Mucosa of rectum (tissue), 2 donors: ENCODE measurements around the gene PALD1.

Experiments
- H3K27ac ChIP-seq, 2 donors: one replicate each; pipeline ENCODE4 v1.7.0; 2013; ENCODE audit warnings: inconsistent platforms in 2 of 2, low read depth in 2 of 2, low read length in 2 of 2
- H3K27me3 ChIP-seq, 2 donors: one replicate each; pipeline ENCODE4 v1.7.0; 2013; ENCODE audit warnings: low read length in 2 of 2; ENCODE audit not compliant: control insufficient read depth in 2 of 2, insufficient read depth in 2 of 2
- H3K36me3 ChIP-seq, 2 donors: one replicate each; pipeline ENCODE4 v1.7.0; 2013; ENCODE audit warnings: low read length in 2 of 2; ENCODE audit not compliant: control insufficient read depth in 2 of 2, insufficient read depth in 2 of 2
- H3K4me1 ChIP-seq, 2 donors: one replicate each; pipeline ENCODE4 v1.7.0; 2013; ENCODE audit warnings: low read length in 2 of 2, mild to moderate bottlenecking in 1 of 2; ENCODE audit not compliant: control insufficient read depth in 2 of 2, insufficient read depth in 2 of 2
- H3K4me3 ChIP-seq, 2 donors: one replicate each; pipeline ENCODE4 v1.7.0; 2013; ENCODE audit warnings: low read length in 2 of 2
- H3K9ac ChIP-seq, 2 donors: one replicate each; pipeline ENCODE4 v1.7.0; 2013; ENCODE audit warnings: low read length in 2 of 2, low read depth in 1 of 2, mild to moderate bottlenecking in 1 of 2
- H3K9me3 ChIP-seq, 2 donors: one replicate each; pipeline ENCODE4 v1.7.0; 2013; ENCODE audit warnings: low read length in 2 of 2; ENCODE audit not compliant: control insufficient read depth in 2 of 2
- donor health status: healthy.
- donor health status: Normal muscosa, but diverticular disease.

The PALD1 gene

DNA sequence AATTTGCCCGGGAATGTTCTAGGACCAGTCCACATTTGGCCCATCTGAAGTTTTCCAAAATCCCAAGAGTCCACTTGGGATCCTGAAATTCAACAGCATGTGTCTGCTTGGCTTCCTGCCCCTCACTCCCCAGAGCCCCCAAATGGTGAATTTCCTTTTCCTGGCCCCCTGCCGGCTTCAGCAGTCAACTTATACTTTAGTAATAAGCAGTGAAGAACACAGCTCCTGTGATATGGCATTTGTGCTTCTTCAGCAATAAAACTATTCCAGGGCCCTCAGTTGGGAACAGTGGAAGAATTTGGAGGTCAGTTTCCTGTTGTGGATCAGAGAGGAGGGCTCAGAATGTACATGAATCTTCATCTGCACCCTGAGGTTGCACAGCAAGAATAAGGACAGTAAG is 72.9 kb downstream of the PALD1 start:
- peaks cover 0 to 2% of the 10 kb centered on the region in 2 donors for H3K4me1 ChIP-seq
- no peak overlapping the region for H3K4me3 ChIP-seq
- peak overlapping the region in 1 of 2 donors; percentile 9 for H3K27ac ChIP-seq
- H3K9ac ChIP-seq, result no peak overlapping the region
- no peaks in the 10 kb centered on the region for H3K9me3 ChIP-seq
- H3K36me3 ChIP-seq, result no peaks in the 10 kb centered on the region
- H3K27me3 ChIP-seq, result no peaks in the 10 kb centered on the region

DNA sequence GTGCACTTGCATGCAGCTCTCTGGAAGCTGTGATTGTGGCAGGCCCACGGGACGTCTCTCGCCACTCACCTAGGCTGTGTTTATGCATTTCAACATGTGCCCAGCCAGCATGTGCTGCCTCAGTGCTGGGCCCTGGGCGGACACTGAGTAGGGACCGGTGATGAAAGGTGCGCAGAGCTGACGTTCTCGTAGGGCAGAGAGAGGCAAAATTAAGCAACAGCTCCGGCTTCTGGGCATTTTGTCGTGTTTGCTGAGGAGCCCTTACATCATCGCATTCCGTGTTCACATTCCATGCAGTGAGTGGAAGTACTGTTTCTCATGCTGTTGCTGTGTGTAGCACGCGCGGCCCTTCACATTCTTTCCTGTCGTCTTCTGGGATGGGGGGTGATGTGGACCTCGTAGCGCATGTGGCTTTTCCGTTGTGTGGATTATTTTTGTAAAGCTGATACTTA is 73.4 kb downstream of the PALD1 start:
- peaks cover 0 to 2% of the 10 kb centered on the region in 2 donors for H3K4me1 ChIP-seq
- no peaks in the 10 kb centered on the region for H3K36me3 ChIP-seq
- H3K27ac ChIP-seq, result peak overlapping the region; percentile 1 to 9

DNA sequence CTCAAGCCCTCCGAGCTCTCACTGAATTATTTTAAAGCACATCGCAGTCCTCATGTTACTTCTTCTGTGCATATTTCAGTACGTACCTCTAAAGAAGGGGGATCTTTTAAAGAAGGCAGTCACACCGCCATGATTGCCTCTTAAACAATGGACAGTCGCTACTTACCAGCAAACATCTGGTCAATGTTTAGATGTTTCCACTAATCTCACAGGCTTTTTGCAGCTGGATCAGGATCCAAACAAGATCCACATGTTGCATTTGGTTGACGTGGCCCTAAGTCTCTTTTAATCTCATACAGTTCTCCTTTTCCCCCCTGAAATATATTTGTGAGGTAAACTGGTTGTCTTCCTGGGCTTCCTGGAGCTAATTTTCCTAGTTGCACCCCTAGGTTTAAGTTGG is 74.0 kb downstream of the PALD1 start:
- Histone ChIP-seq H3K36me3 (no peaks in the 10 kb centered on the region), H3K27ac (peak overlapping the region in 1 of 2 donors; percentile 1), H3K9me3 (no peaks in the 10 kb centered on the region), H3K4me1 (peaks cover 0 to 2% of the 10 kb centered on the region in 2 donors), H3K9ac (no peak overlapping the region), H3K27me3 (no peaks in the 10 kb centered on the region), H3K4me3 (no peak overlapping the region)

More for the DNA sequence above, 73.4 kb downstream of the PALD1 start:
- H3K27me3 ChIP-seq, result no peaks in the 10 kb centered on the region
- H3K9ac ChIP-seq, result no peak overlapping the region
- no peaks in the 10 kb centered on the region for H3K9me3 ChIP-seq
- H3K4me3 ChIP-seq, result no peak overlapping the region

DNA sequence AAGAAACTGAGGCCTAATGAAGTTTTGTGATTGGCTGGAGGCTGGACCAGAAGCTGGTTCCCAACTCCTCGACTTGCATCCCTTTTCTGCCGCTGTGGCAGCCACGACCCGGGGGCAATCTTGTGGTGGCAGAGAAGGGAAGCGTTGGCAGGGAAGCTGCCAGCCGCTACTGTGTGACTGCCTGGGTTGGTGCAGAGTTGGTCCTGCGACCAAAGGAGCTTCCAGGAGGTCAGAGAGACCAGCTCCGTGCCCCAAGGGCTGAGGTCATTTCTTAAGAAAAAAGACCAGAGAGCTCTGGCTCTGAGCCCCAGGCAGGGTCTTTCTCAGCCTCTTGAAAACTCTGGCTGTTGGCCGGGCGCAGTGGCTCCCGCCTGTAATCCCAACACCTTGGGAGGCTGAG is 76.8 kb downstream of the PALD1 start:
- Histone ChIP-seq H3K9ac (no peak overlapping the region), H3K36me3 (no peaks in the 10 kb centered on the region), H3K27ac (no peak overlapping the region), H3K4me3 (no peak overlapping the region), H3K9me3 (no peaks in the 10 kb centered on the region), H3K4me1 (peaks cover 5 to 6% of the 10 kb centered on the region in 2 donors), H3K27me3 (no peaks in the 10 kb centered on the region)

DNA sequence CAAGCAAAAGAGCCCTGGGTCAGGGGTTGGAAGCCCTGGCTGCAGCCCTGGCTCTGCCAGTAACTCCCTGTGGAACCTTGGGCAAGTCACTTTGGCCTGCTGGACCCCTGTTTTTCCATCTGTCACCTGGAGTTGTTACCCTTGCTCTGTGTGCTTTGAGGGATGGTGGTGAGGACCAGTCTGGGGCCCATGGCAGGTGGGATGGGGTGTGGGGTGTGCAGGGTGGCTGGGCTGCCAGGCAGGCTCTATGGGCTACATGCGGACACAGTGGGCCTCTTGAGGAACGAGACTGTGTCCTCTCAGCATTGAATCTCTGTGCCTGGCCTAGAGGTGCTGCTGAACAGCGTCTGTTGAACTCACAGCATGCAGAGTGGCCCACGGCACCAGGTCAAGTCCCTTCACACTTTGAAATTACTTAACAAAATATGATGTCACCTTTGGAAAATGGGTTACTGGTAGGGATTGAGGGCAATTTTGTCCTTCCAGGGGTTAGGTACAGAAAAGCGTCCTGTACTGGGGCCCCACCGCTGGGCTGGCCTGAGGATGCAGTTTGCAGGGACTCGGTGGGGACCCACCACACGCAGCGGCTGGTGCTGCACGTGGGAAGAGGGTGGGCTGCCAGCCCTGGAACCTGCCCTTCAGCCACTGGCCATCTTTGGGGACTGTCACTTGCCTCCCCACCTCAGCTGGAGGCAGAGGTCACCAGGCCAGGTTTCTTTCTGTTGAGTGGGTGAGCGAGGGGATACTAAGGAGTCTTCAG is 78.7 kb downstream of the PALD1 start:
- Histone ChIP-seq H3K9ac (no peak overlapping the region), H3K27ac (no peak overlapping the region)

DNA sequence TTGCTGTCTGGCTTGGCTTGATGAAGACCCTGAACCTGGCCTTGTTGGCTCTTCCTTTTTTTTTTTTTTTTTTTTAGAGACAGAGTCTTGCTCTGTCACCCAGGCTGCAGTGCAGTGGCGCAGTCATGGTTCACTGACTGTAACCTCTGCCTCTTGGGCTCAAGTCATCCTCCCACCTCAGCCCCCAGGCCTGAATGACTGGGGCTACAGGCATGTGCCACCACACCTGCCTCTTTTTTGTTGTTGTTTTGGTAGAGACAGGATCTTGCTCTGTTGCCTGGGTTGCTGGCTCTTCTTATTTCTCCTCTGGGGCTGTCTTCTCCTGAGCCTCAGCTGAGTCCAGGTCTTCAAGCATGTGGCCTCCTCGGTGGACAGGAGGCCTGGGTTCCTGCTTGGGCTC is 79.3 kb downstream of the PALD1 start:
- no peak overlapping the region for H3K4me3 ChIP-seq
- no peak overlapping the region for H3K9ac ChIP-seq
- no peaks in the 10 kb centered on the region for H3K27me3 ChIP-seq
- peaks cover 2 to 9% of the 10 kb centered on the region in 2 donors for H3K4me1 ChIP-seq
- no peaks in the 10 kb centered on the region for H3K9me3 ChIP-seq
- H3K36me3 ChIP-seq, result no peaks in the 10 kb centered on the region
- no peak overlapping the region for H3K27ac ChIP-seq

More for the DNA sequence above, 78.7 kb downstream of the PALD1 start:
- Histone ChIP-seq H3K36me3 (no peaks in the 10 kb centered on the region), H3K4me3 (no peak overlapping the region), H3K9me3 (no peaks in the 10 kb centered on the region), H3K4me1 (peaks cover 2 to 9% of the 10 kb centered on the region in 2 donors), H3K27me3 (no peaks in the 10 kb centered on the region)

DNA sequence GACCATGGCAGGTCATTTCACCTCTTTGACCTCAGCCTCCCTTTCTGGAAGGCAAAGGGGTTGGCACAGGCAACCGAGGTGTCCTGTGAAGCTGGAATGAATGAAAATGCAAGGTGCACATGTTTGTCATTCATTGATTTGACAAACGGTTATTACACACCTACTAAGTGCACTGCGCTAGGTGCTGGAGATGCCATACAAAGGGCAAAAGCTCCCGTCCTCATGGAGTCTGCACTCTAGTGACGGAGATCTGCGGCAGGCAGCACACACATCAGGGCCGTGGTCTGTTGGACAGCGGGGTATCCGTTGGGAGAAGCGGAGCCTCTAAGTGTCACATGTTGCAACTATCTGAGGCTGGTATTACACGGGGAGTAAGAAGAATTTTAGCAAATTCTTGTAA is 79.7 kb downstream of the PALD1 start:
- Histone ChIP-seq H3K27ac (no peak overlapping the region), H3K36me3 (no peaks in the 10 kb centered on the region), H3K4me3 (no peak overlapping the region), H3K9me3 (no peaks in the 10 kb centered on the region), H3K4me1 (peaks cover 2 to 9% of the 10 kb centered on the region in 2 donors), H3K9ac (no peak overlapping the region), H3K27me3 (no peaks in the 10 kb centered on the region)

DNA sequence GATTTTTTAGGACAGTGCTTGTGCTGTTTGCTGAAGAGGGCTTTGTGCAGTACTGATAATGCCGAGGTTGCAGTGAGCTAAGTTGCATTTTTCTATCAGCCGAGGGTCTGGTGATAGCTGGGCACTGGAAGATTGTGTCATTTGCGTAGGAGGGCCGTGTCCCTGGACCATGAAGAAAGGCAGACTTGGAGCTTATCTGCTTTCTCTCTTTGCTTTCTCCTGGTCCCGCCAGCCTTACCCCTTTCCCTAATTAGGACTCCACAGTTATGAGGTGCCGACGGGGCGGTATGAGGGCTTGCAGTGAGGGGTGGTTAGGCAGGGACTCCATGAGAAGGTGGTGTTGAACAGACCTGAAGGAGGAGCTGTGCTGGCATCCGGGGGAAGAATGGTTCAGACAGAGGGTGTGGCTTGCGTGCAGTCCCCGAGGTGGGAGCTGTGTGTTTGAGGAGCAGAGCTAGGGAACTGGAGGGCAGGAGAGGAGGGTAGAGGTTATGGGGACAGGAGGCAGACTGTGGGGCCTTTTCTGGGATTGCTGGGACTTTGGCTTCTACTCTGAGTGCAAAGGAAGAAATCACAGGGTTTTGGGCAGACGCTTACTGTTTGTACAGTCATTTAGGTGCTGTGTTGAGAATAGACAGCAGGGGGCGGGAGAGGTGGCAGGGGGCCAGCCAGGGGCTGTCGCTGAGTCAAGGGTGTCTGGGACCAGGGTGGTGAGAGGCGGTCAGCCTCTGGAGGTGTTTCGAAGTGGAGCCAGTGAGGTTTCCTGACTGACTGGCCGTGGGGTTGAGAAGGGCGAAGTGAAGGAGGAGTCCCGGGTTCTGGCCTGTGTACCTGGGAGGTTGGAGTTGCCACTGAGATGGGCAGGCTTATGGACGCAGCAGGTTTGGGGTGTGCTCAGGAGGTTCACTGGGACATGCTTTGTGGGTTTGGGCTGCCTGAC is 80.6 kb downstream of the PALD1 start:
- H3K4me3 ChIP-seq, result peak overlapping the region; percentile 34 to 63
- H3K27ac ChIP-seq, result no peak overlapping the region
- H3K4me1 ChIP-seq, result peaks cover 2 to 9% of the 10 kb centered on the region in 2 donors
- peak overlapping the region in 1 of 2 donors; percentile 52 for H3K9ac ChIP-seq
- H3K9me3 ChIP-seq, result no peaks in the 10 kb centered on the region
- H3K36me3 ChIP-seq, result no peaks in the 10 kb centered on the region
- no peaks in the 10 kb centered on the region for H3K27me3 ChIP-seq

DNA sequence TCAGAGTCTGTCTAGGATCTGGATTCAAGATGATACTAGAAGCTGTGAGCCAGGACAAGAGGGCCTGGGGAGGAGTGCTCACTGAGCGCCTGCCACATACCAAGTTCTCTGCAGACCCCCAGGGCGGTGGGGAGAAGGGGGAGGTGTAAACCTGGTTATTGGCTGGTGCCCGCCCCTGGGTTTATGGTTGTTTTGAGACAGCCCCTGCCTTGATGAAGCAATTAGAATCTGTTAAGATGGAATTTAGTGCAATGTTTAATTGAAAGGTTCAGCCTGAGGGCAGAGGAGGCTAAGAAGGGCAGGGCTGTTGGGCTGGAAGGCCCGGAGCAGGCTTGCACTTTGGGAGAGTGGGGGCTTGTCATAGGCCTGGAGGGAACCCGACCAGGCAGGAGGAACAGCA is 81.3 kb downstream of the PALD1 start:
- Histone ChIP-seq H3K9ac (no peak overlapping the region), H3K4me1 (peaks cover 2 to 9% of the 10 kb centered on the region in 2 donors), H3K36me3 (no peaks in the 10 kb centered on the region), H3K27ac (no peak overlapping the region), H3K27me3 (no peaks in the 10 kb centered on the region), H3K4me3 (no peak overlapping the region), H3K9me3 (no peaks in the 10 kb centered on the region)

DNA sequence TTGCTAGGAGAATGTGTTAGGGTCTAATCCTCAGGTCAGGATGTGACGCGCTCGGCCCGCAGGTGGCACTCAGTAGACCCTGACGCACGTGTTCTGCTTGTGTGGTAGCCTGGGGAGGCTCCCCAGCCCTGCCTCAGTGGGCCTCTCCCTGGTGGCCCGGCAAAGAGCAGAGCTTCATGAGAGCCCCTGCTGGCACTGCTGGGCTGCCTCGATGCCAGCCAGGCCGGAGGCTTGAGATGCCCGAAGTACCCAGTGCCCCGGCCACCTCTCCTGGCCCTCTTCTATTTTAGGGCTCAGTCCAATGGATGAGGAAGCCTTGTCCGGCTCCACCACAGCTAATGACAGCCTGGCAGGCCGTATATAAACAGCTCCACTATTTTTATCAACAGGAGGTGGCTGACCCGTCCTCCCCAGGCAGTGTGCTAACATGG is 82.0 kb downstream of the PALD1 start:
- Histone ChIP-seq H3K27ac (no peak overlapping the region), H3K27me3 (no peaks in the 10 kb centered on the region), H3K9ac (no peak overlapping the region), H3K4me1 (peaks cover 2 to 9% of the 10 kb centered on the region in 2 donors), H3K36me3 (no peaks in the 10 kb centered on the region), H3K4me3 (no peak overlapping the region), H3K9me3 (no peaks in the 10 kb centered on the region)
